Colonic mucosa (tissue), 4 donors: ENCODE measurements around the gene KRT39. TPM values are rescaled to one million over a fixed set of nuclear protein-coding genes. Genes with fewer than 3 reads are reported as not detected.

Source experiments
- DNase-seq: peaks from one replicate; pipeline ENCODE4 v3.0.0-alpha.2; 2020
- H3K27ac ChIP-seq: fragments of 200-600 bp; one replicate; pipeline ENCODE4 v1.8.0; 2021
- H3K27me3 ChIP-seq: fragments of 200-600 bp; one replicate; pipeline ENCODE4 v1.8.0; 2021
- H3K36me3 ChIP-seq: fragments of 200-600 bp; one replicate; pipeline ENCODE4 v1.8.0; 2021
- H3K4me1 ChIP-seq: fragments of 200-600 bp; one replicate; pipeline ENCODE4 v1.8.0; 2021; ENCODE audit warnings: mild to moderate bottlenecking
- H3K4me3 ChIP-seq: fragments of 200-600 bp; one replicate; pipeline ENCODE4 v1.8.0; 2021
- H3K9ac ChIP-seq, 2 donors: one replicate each; pipeline ENCODE4 v1.7.0; 2013; ENCODE audit warnings: control low read depth in 2 of 2, low read depth in 2 of 2, low read length in 2 of 2
- H3K9me3 ChIP-seq: fragments of 200-600 bp; one replicate; pipeline ENCODE4 v1.8.0; 2021
- intact Hi-C: fragments of 100-400 bp; cut with DNase I; formaldehyde crosslinking; loops from one replicate; pipeline ENCODE4 v1.14.1; 2022
- total RNA-seq, 2 donors: library from RNA; stranded (reverse); fragmentation: NEBNext Ultra II Directional in 1 of 2; extraction: Animal tissue kit (Norgen Biotek cat#: 25700) in 1 of 2; gene quantifications; one replicate each; pipeline ENCODE4 v1.2.1, GENCODE V29; 2021
- TF ChIP-seq, protein P1 (sequence below): fragments of 200-600 bp; IDR thresholded peaks from one replicate; pipeline ENCODE4 v1.8.0; 2022; ENCODE audit warnings: antibody characterized with exemption, mild to moderate bottlenecking
- donor health status: healthy.
- donor health status: DM: no; HTN: no; CAD: no.
- donor health status: DM: no; HTN: no; CAD: no.

Gene KRT39
- total RNA-seq, result not detected

DNA sequence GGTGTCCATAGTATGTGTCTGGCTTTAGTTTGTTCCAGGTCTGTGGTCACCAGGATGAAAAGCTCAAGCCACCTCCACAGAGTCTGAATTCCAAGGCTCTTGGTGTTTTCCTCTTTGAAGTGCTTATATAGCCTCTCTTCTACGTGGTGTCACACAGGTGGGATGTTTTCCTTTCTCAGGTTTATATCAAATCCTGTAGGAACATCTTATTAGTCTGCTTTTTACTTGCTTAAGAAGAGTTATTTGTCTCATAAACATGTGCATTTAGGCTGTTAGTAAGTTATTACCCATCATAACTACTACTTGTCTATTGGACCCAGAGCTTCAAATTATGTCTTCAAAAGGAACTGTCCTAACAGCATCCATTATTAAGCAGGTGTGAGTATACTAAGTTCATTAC lies at the start of gene KRT39:
Gene KRT39 (minus strand): TSS at position 101 of the 400 bp plus-strand sequence. CDS start 92 bp downstream, at position 9.
- H3K4me3 ChIP-seq, result no peak within 1 kb of the TSS
- H3K9me3 ChIP-seq, result no peaks in the 10 kb centered on the region
- H3K27me3 ChIP-seq, result no peaks in the 10 kb centered on the region
- TF ChIP-seq, protein P1, sequence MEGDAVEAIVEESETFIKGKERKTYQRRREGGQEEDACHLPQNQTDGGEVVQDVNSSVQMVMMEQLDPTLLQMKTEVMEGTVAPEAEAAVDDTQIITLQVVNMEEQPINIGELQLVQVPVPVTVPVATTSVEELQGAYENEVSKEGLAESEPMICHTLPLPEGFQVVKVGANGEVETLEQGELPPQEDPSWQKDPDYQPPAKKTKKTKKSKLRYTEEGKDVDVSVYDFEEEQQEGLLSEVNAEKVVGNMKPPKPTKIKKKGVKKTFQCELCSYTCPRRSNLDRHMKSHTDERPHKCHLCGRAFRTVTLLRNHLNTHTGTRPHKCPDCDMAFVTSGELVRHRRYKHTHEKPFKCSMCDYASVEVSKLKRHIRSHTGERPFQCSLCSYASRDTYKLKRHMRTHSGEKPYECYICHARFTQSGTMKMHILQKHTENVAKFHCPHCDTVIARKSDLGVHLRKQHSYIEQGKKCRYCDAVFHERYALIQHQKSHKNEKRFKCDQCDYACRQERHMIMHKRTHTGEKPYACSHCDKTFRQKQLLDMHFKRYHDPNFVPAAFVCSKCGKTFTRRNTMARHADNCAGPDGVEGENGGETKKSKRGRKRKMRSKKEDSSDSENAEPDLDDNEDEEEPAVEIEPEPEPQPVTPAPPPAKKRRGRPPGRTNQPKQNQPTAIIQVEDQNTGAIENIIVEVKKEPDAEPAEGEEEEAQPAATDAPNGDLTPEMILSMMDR, result no peak
- no peak within 1 kb of the TSS for H3K9ac ChIP-seq
- no peaks in the 10 kb centered on the region for H3K36me3 ChIP-seq
- no peak for DNase-seq
- no peak within 1 kb of the TSS for H3K27ac ChIP-seq
- intact Hi-C loops, result no loop called here
- no peaks in the 10 kb centered on the region for H3K4me1 ChIP-seq

DNA sequence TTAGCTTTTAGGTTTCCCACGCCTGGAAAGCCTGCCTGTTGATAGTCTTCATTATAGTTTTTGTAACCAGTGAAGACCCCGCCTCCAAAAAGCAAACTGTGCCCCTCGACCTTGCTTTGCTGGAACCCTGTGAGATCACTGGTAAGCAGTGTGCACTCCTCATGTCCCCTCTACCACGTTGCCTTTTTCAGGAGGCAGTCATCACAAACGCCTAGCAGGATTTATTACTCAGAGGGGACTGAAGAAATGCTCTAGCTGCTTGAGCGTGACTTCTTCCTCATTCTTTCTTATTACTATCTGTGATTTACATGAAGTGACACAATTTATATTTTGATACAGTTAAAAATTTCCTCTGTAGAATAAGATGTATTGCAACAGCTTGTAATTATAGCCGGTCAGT lies 48.7 kb upstream of the KRT39 start:
- no peaks in the 10 kb centered on the region for H3K36me3 ChIP-seq
- H3K27me3 ChIP-seq, result no peaks in the 10 kb centered on the region
- no peak overlapping the region for H3K9ac ChIP-seq
- no peak overlapping the region for H3K4me3 ChIP-seq
- TF ChIP-seq, protein P1, result no peak
- intact Hi-C loops, result no loop called here
- DNase-seq, result no peak
- no peak overlapping the region for H3K27ac ChIP-seq
- H3K9me3 ChIP-seq, result no peaks in the 10 kb centered on the region
- no peaks in the 10 kb centered on the region for H3K4me1 ChIP-seq

DNA sequence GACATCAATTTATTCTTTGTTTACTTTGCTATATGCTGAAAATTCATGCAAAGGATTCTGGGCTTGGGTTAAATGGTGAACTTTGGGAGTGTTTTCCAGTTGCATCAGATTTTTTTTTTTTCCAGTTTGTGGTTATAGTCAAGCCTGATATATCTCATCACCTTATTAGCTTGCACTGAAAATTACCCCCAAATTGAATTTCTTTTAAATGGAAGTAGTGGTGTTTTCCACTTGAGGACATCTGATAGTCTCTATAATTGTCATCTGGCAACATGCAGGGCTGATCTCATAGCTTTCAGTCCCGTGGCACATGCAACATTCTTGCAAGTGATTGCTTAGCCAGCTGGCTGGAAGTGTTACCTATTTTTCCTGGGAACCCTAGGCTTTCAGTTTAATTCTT lies 46.9 kb upstream of the KRT39 start:
- Histone ChIP-seq H3K27ac (no peak overlapping the region), H3K4me1 (no peaks in the 10 kb centered on the region), H3K4me3 (no peak overlapping the region), H3K9me3 (no peaks in the 10 kb centered on the region), H3K9ac (no peak overlapping the region), H3K27me3 (no peaks in the 10 kb centered on the region), H3K36me3 (no peaks in the 10 kb centered on the region)
- TF ChIP-seq, protein P1, result no peak
- intact Hi-C loops, result no loop called here
- no peak for DNase-seq

DNA sequence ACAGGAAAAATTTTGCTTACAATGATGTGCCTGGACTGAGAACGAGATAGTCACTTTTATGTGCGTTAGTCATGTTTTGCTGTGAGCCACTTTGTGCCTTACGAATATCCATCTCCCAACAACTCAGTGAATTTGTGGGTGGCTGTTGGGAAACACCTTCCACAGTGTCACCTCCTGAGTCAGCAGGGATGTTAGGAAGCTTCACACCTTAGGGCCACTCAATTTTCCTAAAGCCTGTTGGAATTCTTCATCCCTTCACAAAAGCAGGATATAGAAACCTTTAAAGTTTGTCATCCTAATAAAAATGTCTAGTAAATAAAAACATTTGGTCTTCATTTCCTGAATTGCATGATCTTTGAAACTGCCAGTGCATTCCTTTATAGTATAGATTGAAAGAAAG lies 46.4 kb upstream of the KRT39 start:
- intact Hi-C loops, result no loop called here
- Histone ChIP-seq H3K36me3 (no peaks in the 10 kb centered on the region), H3K9me3 (no peaks in the 10 kb centered on the region), H3K4me3 (no peak overlapping the region), H3K27me3 (no peaks in the 10 kb centered on the region), H3K27ac (no peak overlapping the region), H3K4me1 (no peaks in the 10 kb centered on the region), H3K9ac (no peak overlapping the region)
- TF ChIP-seq, protein P1, result no peak
- DNase-seq, result no peak

DNA sequence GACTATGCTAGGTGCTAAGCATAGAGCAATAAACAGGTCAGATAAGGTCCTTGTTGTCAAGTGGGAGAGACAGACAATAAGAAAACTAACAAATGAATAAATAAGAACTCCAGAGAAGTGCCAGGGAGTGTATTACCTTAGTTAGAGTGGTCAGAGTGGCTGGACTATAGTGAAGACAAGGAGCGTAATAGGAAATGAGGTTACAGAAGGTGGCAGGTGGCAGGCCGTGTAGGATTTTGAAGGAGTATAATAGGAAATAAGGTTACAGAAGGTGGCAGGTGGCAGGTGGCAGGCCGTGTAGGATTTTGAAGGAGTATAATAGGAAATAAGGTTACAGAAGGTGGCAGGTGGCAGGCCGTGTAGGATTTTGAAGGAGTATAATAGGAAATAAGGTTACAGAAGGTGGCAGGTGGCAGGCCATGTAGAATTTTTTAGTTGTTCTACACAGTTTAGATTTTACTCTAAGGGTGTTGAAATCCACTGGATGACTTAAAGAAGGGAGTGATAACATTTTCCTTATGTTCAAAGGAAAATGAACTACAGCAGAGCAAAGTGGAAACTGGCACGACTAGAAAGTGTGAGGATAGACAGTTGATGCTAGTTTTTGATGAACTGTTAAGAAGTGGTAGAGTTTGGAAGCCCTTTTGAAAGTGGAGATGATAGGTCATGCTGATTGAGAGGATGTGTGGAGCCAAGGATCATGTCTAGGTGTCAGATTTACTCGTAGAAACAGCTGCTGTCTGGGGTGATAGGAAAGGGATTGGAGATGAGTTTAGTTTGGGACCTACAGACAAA lies 45.8 kb upstream of the KRT39 start:
- DNase-seq, result no peak
- no peaks in the 10 kb centered on the region for H3K36me3 ChIP-seq

More for the DNA sequence above, 45.8 kb upstream of the KRT39 start:
- H3K4me3 ChIP-seq, result no peak overlapping the region
- intact Hi-C loops, result no loop called here
- no peaks in the 10 kb centered on the region for H3K4me1 ChIP-seq
- H3K9me3 ChIP-seq, result no peaks in the 10 kb centered on the region
- no peak overlapping the region for H3K9ac ChIP-seq
- H3K27me3 ChIP-seq, result no peaks in the 10 kb centered on the region
- H3K27ac ChIP-seq, result no peak overlapping the region
- TF ChIP-seq, protein P1, result no peak
